ENCODE results near the gene ARHGAP1.

GRCh38 chr11:46677169-46677568 lies 23.2 kb downstream of the ARHGAP1 start:
- no peak for TF ChIP-seq CTCF (IDR thresholded peaks at IDR 0.05)
- no peak for TF ChIP-seq TCF7L2 (IDR thresholded peaks at IDR 0.05; ENCODE audit: low read depth, low read length)
- TF ChIP-seq POLR2AphosphoS5 (IDR thresholded peaks at IDR 0.05; ENCODE audit: low read depth, low read length), result no peak

Measured in Panc1 (cell line).